Panc1 (cell line): Measurements from ENCODE around the gene S100A2.

Experiments used
- CTCF ChIP-seq: fragments of 450-650 bp; IDR thresholded peaks from 2 replicates; pipeline ENCODE4 v1.5.1; 2017; ENCODE audit warnings: mild to moderate bottlenecking
- POLR2AphosphoS5 ChIP-seq: IDR thresholded peaks from 2 replicates; pipeline ENCODE4 v1.6.1; 2012; ENCODE audit warnings: mild to moderate bottlenecking, low read depth, low read length, moderate library complexity

GRCh38 chr1:153552335-153552734 is 13.3 kb downstream of the S100A2 start:
- TF ChIP-seq POLR2AphosphoS5: no peak
- no peak for TF ChIP-seq CTCF
